Measurements from ENCODE around the gene SCNN1B. TPM values are rescaled to one million over a fixed set of nuclear protein-coding genes. Genes with fewer than 3 reads are reported as not detected.

SCNN1B gene
- total and polyA plus RNA-seq, 12 donors = 0.11 to 0.38 (median 0.22) TPM; not detected in 4

DNA sequence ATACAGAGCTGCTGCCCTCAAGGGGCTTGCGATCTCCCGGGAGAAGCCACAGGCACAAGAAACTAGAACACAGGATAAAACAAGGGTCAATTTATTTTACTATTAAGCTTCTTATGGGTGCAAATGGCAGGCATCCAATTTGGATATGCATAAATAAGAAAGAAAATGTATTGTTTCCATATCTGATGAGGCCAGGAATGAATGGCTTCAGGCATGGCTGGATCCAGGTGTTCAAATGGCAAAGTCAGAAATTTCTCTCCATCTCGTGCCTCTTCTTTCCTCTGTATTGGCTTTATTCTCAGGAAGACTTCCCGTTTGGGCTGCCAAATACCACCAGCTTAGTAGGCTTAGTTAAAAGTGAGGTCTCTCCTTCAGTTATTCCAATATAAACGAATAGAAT lies 43.1 kb downstream of the SCNN1B start:
- Histone ChIP-seq H3K36me3 (no peaks in the 10 kb centered on the region), H3K27ac (no peak overlapping the region), H3K4me3 (no peak overlapping the region), H3K9me3 (no peaks in the 10 kb centered on the region), H3K4me1 (no peaks in the 10 kb centered on the region), H3K27me3 (peaks cover 0 to 6% (median 0%) of the 10 kb centered on the region in 7 donors)
- TF ChIP-seq, protein P1, sequence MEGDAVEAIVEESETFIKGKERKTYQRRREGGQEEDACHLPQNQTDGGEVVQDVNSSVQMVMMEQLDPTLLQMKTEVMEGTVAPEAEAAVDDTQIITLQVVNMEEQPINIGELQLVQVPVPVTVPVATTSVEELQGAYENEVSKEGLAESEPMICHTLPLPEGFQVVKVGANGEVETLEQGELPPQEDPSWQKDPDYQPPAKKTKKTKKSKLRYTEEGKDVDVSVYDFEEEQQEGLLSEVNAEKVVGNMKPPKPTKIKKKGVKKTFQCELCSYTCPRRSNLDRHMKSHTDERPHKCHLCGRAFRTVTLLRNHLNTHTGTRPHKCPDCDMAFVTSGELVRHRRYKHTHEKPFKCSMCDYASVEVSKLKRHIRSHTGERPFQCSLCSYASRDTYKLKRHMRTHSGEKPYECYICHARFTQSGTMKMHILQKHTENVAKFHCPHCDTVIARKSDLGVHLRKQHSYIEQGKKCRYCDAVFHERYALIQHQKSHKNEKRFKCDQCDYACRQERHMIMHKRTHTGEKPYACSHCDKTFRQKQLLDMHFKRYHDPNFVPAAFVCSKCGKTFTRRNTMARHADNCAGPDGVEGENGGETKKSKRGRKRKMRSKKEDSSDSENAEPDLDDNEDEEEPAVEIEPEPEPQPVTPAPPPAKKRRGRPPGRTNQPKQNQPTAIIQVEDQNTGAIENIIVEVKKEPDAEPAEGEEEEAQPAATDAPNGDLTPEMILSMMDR (IDR thresholded peaks at IDR 0.05) = no peak
- 80 to 83% methylated on average over 5 of the region's 5 CpGs for WGBS, 2 donors
- no peak for ATAC-seq
- DNase-seq = no peak
- intact Hi-C loops (cut with DNase I) = no loop called here

DNA sequence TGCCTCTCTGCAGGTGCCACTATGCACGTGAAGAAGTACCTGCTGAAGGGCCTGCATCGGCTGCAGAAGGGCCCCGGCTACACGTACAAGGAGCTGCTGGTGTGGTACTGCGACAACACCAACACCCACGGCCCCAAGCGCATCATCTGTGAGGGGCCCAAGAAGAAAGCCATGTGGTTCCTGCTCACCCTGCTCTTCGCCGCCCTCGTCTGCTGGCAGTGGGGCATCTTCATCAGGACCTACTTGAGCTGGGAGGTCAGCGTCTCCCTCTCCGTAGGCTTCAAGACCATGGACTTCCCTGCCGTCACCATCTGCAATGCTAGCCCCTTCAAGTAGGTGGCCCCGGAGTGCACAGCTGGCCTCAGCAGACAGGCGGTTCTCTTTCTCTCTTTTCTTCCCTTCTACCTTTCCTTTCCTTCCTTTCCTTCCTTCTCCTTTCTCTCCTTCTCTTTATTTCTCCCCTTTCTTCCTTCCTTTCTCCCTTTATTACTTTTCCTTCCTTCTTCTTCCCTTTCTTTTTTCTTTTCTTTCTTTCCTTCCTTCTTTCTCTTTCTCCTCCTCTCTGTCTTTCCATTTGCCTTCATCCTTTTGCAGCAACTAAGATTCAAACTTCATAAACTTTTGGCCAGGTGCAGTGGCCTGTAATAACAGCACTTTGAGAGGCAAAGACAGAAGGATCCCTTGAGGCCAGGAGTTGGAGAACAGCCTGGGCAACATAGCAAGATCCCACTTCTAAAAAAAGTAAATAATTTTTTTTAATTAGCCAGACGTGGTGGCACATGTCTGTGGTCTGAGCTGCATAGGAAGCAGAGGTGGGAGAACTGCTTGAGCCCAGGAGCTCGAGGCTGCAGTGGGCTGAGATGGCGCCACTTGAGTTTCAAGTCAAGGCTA lies 46.7 kb downstream of the SCNN1B start:
- Histone ChIP-seq H3K4me3 (no peak overlapping the region), H3K36me3 (no peaks in the 10 kb centered on the region), H3K27ac (no peak overlapping the region), H3K9me3 (no peaks in the 10 kb centered on the region), H3K27me3 (peaks cover 0 to 17% (median 0%) of the 10 kb centered on the region in 7 donors), H3K4me1 (no peaks in the 10 kb centered on the region)
- DNase-seq = no peak
- 54 to 57% methylated on average over 18 of the region's 18 CpGs for WGBS, 2 donors
- intact Hi-C loops (cut with DNase I) = no loop called here
- TF ChIP-seq, protein P1 (IDR thresholded peaks at IDR 0.05) = peak in 1 of 9 donors; percentile 17
- no peak for ATAC-seq

DNA sequence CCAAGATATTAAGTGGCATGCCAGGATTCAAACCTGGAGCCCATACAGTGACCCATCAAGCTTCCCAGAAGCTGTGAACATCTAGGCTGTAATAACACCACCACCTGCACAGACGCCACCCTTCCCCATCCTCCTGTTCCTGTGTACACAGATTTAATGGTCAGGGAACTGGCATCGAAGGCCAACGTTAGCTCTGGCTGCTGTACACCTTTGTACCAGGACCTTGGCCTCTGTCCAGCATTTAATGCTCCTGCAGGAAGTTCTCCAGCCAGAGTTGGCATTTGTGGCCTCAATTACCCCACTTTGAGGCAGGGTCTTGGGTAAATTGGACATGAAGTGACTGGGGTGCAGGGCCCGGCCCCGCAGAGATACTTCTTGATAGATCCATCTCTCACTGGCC lies 49.3 kb downstream of the SCNN1B start:
- WGBS, 2 donors = 79 to 85% methylated on average over 5 of the region's 5 CpGs
- intact Hi-C loops (cut with DNase I) = loop anchor here in 2 of 10 donors (10.0 kb wide), 2 partner anchors 47 to 107 kb away; partner anchors contain the start of gene SCNN1B (in 1 of the 2)

GRCh38 chr16:23353440-23353839 lies 51.3 kb downstream of the SCNN1B start:
- intact Hi-C loops (cut with DNase I) = loop anchor here in 2 of 10 donors (10.0 kb wide), 2 partner anchors 49 to 109 kb away; partner anchors contain the start of gene SCNN1B (in 1 of the 2)
- TF ChIP-seq, protein P1 (IDR thresholded peaks at IDR 0.05) = no peak
- H3K9me3 ChIP-seq = no peaks in the 10 kb centered on the region
- no peak overlapping the region for H3K27ac ChIP-seq
- H3K36me3 ChIP-seq = no peaks in the 10 kb centered on the region
- ATAC-seq = no peak
- no peak overlapping the region for H3K4me3 ChIP-seq
- H3K27me3 ChIP-seq = peaks cover 0 to 15% (median 0%) of the 10 kb centered on the region in 7 donors
- H3K4me1 ChIP-seq = no peaks in the 10 kb centered on the region
- DNase-seq = no peak

More for the DNA sequence above, 49.3 kb downstream of the SCNN1B start:
- no peaks in the 10 kb centered on the region for H3K4me1 ChIP-seq
- H3K27ac ChIP-seq = no peak overlapping the region
- TF ChIP-seq, protein P1 (IDR thresholded peaks at IDR 0.05) = no peak
- ATAC-seq = no peak
- no peak overlapping the region for H3K4me3 ChIP-seq
- no peaks in the 10 kb centered on the region for H3K36me3 ChIP-seq
- DNase-seq = no peak
- H3K27me3 ChIP-seq = peaks cover 0 to 13% (median 0%) of the 10 kb centered on the region in 7 donors
- H3K9me3 ChIP-seq = no peaks in the 10 kb centered on the region

Data from heart right ventricle (tissue), 16 donors.